Hematopoietic multipotent progenitor cell (in vitro differentiated cells): ENCODE results near the gene ZP3. TPM values are rescaled to one million over a fixed set of nuclear protein-coding genes. Genes with fewer than 3 reads are reported as not detected.
"Not testable (repeated sequence)": the region's sequence is repeated elsewhere in the genome, so short reads cannot be mapped to it uniquely, and the experiment has no call there.

Experiments
- DNase-seq, 3 donors: peaks; one replicate each; pipeline ENCODE4 v3.0.0-alpha.2; 2011 to 2015; ENCODE audit warnings: low read depth in 2 of 3, low spot score in 2 of 3
- total RNA-seq: library from RNA; depleted of rRNA; stranded (reverse); fragments of >200 nt; gene quantifications from one replicate; pipeline ENCODE4 v1.2.3, GENCODE V29; 2012

Gene ZP3
- 17.5 TPM for total RNA-seq

GRCh38 chr7:76424413-76425111 lies at the start of gene ZP3:
Gene ZP3 (plus strand): TSS chr7:76424950. CDS start chr7:76424965, 15 bp downstream.
- DNase-seq = peak in 1 of 3 donors; percentile 15

- no peak for DNase-seq
Measured at GRCh38 chr7:76375251-76375650, 49.5 kb upstream of the ZP3 start.

- no peak for DNase-seq
Measured at GRCh38 chr7:76377186-76377918, 47.4 kb upstream of the ZP3 start.

GRCh38 chr7:76380623-76380966 lies 44.2 kb upstream of the ZP3 start:
- no peak for DNase-seq

GRCh38 chr7:76381814-76382213 lies 42.9 kb upstream of the ZP3 start:
- no peak for DNase-seq

GRCh38 chr7:76383089-76383944 lies 41.4 kb upstream of the ZP3 start:
- peak in 1 of 3 donors; percentile 17 for DNase-seq

- DNase-seq = no peak
Measured at GRCh38 chr7:76386691-76387260, 38.0 kb upstream of the ZP3 start.

GRCh38 chr7:76387789-76388188 lies 37.0 kb upstream of the ZP3 start:
- not testable (repeated sequence) for DNase-seq

- DNase-seq = no peak
Measured at GRCh38 chr7:76390092-76390491, 34.7 kb upstream of the ZP3 start.

- DNase-seq = no peak
Measured at GRCh38 chr7:76392531-76393115, 32.1 kb upstream of the ZP3 start.

GRCh38 chr7:76393116-76394031 lies 31.4 kb upstream of the ZP3 start:
- peak; percentile 83 to 91 (median 85) for DNase-seq

- DNase-seq = no peak
Measured at GRCh38 chr7:76394957-76395356, 29.8 kb upstream of the ZP3 start.

GRCh38 chr7:76395605-76395964 lies 29.2 kb upstream of the ZP3 start:
- not testable (repeated sequence) for DNase-seq

- DNase-seq = no peak
Measured at GRCh38 chr7:76395965-76396726, 28.6 kb upstream of the ZP3 start.

GRCh38 chr7:76396864-76397263 lies 27.9 kb upstream of the ZP3 start:
- no peak for DNase-seq

- DNase-seq = peak; percentile 59 to 81 (median 80)
Measured at GRCh38 chr7:76397409-76398183, 27.2 kb upstream of the ZP3 start.

GRCh38 chr7:76400248-76400647 lies 24.5 kb upstream of the ZP3 start:
- no peak for DNase-seq

GRCh38 chr7:76403097-76403496 lies 21.7 kb upstream of the ZP3 start:
- not testable (repeated sequence) for DNase-seq
